GM03348 (cell line): Measurements from ENCODE around the gene PLD6.

ENCODE experiments used
- DNase-seq: peaks from one replicate; pipeline ENCODE4 v3.0.0; 2012; ENCODE audit warnings: low spot score

PLD6 gene

GRCh38 chr17:17155568-17155967, 50.6 kb downstream of the PLD6 start:
- no peak for DNase-seq

GRCh38 chr17:17154981-17155380, 51.2 kb downstream of the PLD6 start:
- no peak for DNase-seq

GRCh38 chr17:17154556-17154955, 51.6 kb downstream of the PLD6 start:
- DNase-seq = no peak

GRCh38 chr17:17153709-17154108, 52.4 kb downstream of the PLD6 start:
- no peak for DNase-seq

- no peak for DNase-seq
Measured at GRCh38 chr17:17153071-17153470, 53.1 kb downstream of the PLD6 start.

- peak; percentile 23 for DNase-seq
Measured at GRCh38 chr17:17152385-17152784, 53.7 kb downstream of the PLD6 start.

GRCh38 chr17:17151962-17152361, 54.2 kb downstream of the PLD6 start:
- DNase-seq = peak; percentile 94

- DNase-seq = peak; percentile 20
Measured at GRCh38 chr17:17151541-17151940, 54.6 kb downstream of the PLD6 start.

GRCh38 chr17:17151055-17151454, 55.1 kb downstream of the PLD6 start:
- peak; percentile 70 for DNase-seq
